K562 (cell line): Measurements from ENCODE around the gene H2BK1. TPM values are rescaled to one million over a fixed set of nuclear protein-coding genes. Genes with fewer than 3 reads are reported as not detected.

Source experiments
- ZFP1 ChIP-seq: fragments of 450-650 bp; formaldehyde crosslinking; IDR thresholded peaks from 2 replicates; pipeline ENCODE4 v1.4.0; 2020; ENCODE audit warnings: mild to moderate bottlenecking, mixed read lengths
- polyA plus RNA-seq, 8 experiments: library from polyadenylated mRNA; depleted of rRNA in 4 of 8; stranded (reverse) in 5 of 8; unstranded in 3 of 8; fragments of >200 nt; fragmentation: Nextera tagmentation in 2 of 8; fragmentation: Illumina TruSeq in 1 of 8; extraction: Ambion mirVana in 2 of 8; extraction: Trizol in 1 of 8; gene quantifications; 2 replicates each; pipeline versions ENCODE4 v1.2.1 to v1.2.3, GENCODE V29; 2011 to 2014; ENCODE audit warnings: inconsistent platforms in 1 of 8, missing spikeins in 1 of 8
- total RNA-seq, 7 experiments: library from RNA; depleted of rRNA in 6 of 7; stranded (reverse); fragments of >200 nt in 6 of 7; fragmentation: Illumina TruSeq in 2 of 7; extraction: Trizol in 2 of 7; gene quantifications; 2 replicates each; pipeline versions ENCODE4 v1.2.1 to v1.2.3, GENCODE V29; 2011 to 2021; ENCODE audit warnings: low replicate concordance in 1 of 7
- TF ChIP-seq, protein P1 (sequence below): sonication (generic); formaldehyde crosslinking; IDR thresholded peaks from 2 replicates; pipeline ENCODE4 v1.8.1; 2023; ENCODE audit warnings: mild to moderate bottlenecking, missing genetic modification reagents
- TF ChIP-seq, protein P2 (sequence below), 2 experiments: fragments of 450-650 bp in 1 of 2; sonication (generic) in 1 of 2; formaldehyde crosslinking in 1 of 2; IDR thresholded peaks in 1 of 2; conservative IDR thresholded peaks in 1 of 2; 2 replicates each; pipeline versions ENCODE4 v1.6.1 to v1.8.1; 2016 to 2023; ENCODE audit warnings: mild to moderate bottlenecking in 2 of 2, moderate library complexity in 2 of 2, inconsistent platforms in 1 of 2, missing genetic modification reagents in 1 of 2
- TF ChIP-seq, protein P3 (sequence below), 2 experiments: IDR thresholded peaks; 2 replicates each; pipeline ENCODE4 v1.6.1; 2011; ENCODE audit warnings: borderline replicate concordance in 1 of 2, control low read depth in 1 of 2, low read depth in 1 of 2, low read length in 1 of 2, mild to moderate bottlenecking in 1 of 2, mixed read lengths in 1 of 2, moderate library complexity in 1 of 2; ENCODE audit not compliant: insufficient read depth in 1 of 2, insufficient read length in 1 of 2, poor library complexity in 1 of 2, severe bottlenecking in 1 of 2; ENCODE audit errors: extremely low read depth in 1 of 2

H2BK1 gene
- total and polyA plus RNA-seq, 9 of the 15 experiments (the other 6 are each of a cell fraction or from before 2014, with no cell fraction given) = not detected

DNA sequence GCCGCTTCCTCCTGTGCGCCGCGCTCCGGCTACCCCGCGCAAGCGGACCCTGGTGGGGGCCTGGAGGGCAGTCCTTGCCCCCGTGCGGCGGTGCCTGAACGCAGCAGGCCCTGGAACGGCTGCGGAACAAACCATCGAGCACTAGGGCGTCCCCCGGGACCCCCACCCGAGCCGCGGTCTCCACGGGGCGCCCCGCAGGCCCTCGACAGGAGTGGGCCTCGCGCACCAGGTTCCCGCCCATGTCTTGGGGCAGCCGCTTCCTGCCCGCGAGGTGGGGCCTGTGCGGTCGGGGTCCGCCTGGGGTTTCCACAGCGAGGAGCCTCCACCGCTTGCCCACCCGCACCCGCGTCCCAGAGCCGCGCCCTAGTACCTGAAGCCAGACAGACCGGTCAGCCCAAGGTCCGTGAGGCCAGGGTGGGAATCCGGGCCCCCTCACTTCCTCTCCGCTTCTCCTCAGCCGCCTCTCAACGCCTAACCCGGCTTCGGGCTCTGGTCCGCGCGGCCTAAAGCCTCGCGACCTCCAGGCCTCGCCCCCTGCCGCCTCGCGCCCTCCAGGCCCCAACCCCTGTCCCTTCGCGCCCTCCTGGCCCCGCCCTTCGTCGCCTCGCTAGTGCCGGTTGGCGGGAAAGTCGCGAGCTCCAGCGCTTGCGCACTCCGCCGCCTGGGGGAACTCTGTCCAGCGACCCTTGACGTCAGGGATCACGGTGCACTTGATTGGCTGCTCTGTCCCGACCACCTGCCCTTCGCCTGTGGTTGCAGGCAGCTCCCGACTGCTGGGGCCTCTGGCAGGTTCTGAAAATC, 35.8 kb downstream of the H2BK1 start (continued):
- TF ChIP-seq, protein P1, sequence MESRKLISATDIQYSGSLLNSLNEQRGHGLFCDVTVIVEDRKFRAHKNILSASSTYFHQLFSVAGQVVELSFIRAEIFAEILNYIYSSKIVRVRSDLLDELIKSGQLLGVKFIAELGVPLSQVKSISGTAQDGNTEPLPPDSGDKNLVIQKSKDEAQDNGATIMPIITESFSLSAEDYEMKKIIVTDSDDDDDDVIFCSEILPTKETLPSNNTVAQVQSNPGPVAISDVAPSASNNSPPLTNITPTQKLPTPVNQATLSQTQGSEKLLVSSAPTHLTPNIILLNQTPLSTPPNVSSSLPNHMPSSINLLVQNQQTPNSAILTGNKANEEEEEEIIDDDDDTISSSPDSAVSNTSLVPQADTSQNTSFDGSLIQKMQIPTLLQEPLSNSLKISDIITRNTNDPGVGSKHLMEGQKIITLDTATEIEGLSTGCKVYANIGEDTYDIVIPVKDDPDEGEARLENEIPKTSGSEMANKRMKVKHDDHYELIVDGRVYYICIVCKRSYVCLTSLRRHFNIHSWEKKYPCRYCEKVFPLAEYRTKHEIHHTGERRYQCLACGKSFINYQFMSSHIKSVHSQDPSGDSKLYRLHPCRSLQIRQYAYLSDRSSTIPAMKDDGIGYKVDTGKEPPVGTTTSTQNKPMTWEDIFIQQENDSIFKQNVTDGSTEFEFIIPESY = peak; percentile 97
- TF ChIP-seq, protein P2, sequence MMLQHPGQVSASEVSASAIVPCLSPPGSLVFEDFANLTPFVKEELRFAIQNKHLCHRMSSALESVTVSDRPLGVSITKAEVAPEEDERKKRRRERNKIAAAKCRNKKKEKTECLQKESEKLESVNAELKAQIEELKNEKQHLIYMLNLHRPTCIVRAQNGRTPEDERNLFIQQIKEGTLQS (IDR thresholded peaks at IDR 0.05) = peak; percentile 38; the same call in 1 of the 2 replicates
- TF ChIP-seq, protein P2 (CRISPR knock-in tag; conservative IDR thresholded peaks at IDR 0.05) = no peak
- TF ChIP-seq, protein P3, sequence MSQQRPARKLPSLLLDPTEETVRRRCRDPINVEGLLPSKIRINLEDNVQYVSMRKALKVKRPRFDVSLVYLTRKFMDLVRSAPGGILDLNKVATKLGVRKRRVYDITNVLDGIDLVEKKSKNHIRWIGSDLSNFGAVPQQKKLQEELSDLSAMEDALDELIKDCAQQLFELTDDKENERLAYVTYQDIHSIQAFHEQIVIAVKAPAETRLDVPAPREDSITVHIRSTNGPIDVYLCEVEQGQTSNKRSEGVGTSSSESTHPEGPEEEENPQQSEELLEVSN (IDR thresholded peaks at IDR 0.05; ENCODE audit: borderline replicate concordance in 1 of 2, extremely low read depth in 1 of 2, insufficient read depth in 1 of 2, insufficient read length in 1 of 2, low read depth in 1 of 2, low read length in 1 of 2, poor library complexity in 1 of 2, severe bottlenecking in 1 of 2) = peak in 1 of 2 experiments; percentile 77
- no peak for TF ChIP-seq ZFP1 (CRISPR knock-in tag)
